Mesenchymal stem cell (in vitro differentiated cells and primary cell): ENCODE data around the gene AUTS2.

Source experiments
- DNase-seq: peaks from one replicate; pipeline ENCODE4 v3.0.0-alpha.2; 2013
- H2AFZ ChIP-seq: one replicate; pipeline ENCODE4 v1.6.1; 2013; ENCODE audit warnings: low read depth, mild to moderate bottlenecking, control low read depth, inconsistent platforms, low read length, moderate library complexity
- H2AK5ac ChIP-seq: 2 replicates; pipeline ENCODE4 v1.6.1; 2013; ENCODE audit warnings: low read length, moderate library complexity, mild to moderate bottlenecking, inconsistent platforms; ENCODE audit not compliant: severe bottlenecking
- H2BK120ac ChIP-seq: one replicate; pipeline ENCODE4 v1.6.1; 2013; ENCODE audit warnings: low read depth, mild to moderate bottlenecking, inconsistent platforms, low read length, moderate library complexity
- H2BK12ac ChIP-seq, 2 experiments: one replicate each; pipeline ENCODE4 v1.6.1; 2013; ENCODE audit warnings: inconsistent platforms in 2 of 2, low read length in 2 of 2, mild to moderate bottlenecking in 2 of 2, moderate library complexity in 2 of 2, control low read depth in 1 of 2
- H2BK15ac ChIP-seq: one replicate; pipeline ENCODE4 v1.6.1; 2013; ENCODE audit warnings: mild to moderate bottlenecking, low read depth, inconsistent platforms; ENCODE audit not compliant: poor library complexity, severe bottlenecking
- H2BK5ac ChIP-seq: 2 replicates; pipeline ENCODE4 v1.6.1; 2013; ENCODE audit warnings: low read depth, mild to moderate bottlenecking, low read length, control low read depth, inconsistent platforms; ENCODE audit not compliant: poor library complexity, severe bottlenecking
- H3K14ac ChIP-seq, 2 experiments: one replicate each; pipeline ENCODE4 v1.6.1; 2013; ENCODE audit warnings: inconsistent platforms in 2 of 2, low read length in 2 of 2, control low read depth in 1 of 2, mild to moderate bottlenecking in 1 of 2, moderate library complexity in 1 of 2
- H3K18ac ChIP-seq, 2 experiments: one replicate each; pipeline ENCODE4 v1.6.1; 2013; ENCODE audit warnings: inconsistent platforms in 2 of 2, low read length in 2 of 2, control low read depth in 1 of 2, low read depth in 1 of 2, mild to moderate bottlenecking in 1 of 2
- H3K23ac ChIP-seq, 2 experiments: one replicate each; pipeline ENCODE4 v1.6.1; 2013; ENCODE audit warnings: inconsistent platforms in 2 of 2, low read length in 2 of 2, mild to moderate bottlenecking in 2 of 2, moderate library complexity in 2 of 2, control low read depth in 1 of 2
- H3K27ac ChIP-seq: 2 replicates; pipeline ENCODE4 v1.5.1; 2013; ENCODE audit warnings: mild to moderate bottlenecking, moderate library complexity, low read length, control low read depth, inconsistent platforms; ENCODE audit not compliant: poor library complexity, severe bottlenecking
- H3K27me3 ChIP-seq, 2 experiments: 2 replicates each; pipeline versions ENCODE4 v1.6.1 to v1.7.0; 2013; ENCODE audit warnings: low read length in 2 of 2, mild to moderate bottlenecking in 2 of 2, moderate library complexity in 2 of 2, control low read depth in 1 of 2, inconsistent platforms in 1 of 2; ENCODE audit not compliant: control insufficient read depth in 1 of 2, insufficient read depth in 1 of 2
- H3K36me3 ChIP-seq, 2 experiments: 2 replicates each; pipeline versions ENCODE4 v1.6.1 to v1.7.0; 2013; ENCODE audit warnings: low read length in 2 of 2, control low read depth in 1 of 2, inconsistent platforms in 1 of 2, low read depth in 1 of 2, mild to moderate bottlenecking in 1 of 2; ENCODE audit not compliant: insufficient read depth in 2 of 2, control insufficient read depth in 1 of 2
- H3K4ac ChIP-seq, 2 experiments: one replicate each; pipeline ENCODE4 v1.6.1; 2013; ENCODE audit warnings: inconsistent platforms in 2 of 2, low read length in 2 of 2, mild to moderate bottlenecking in 2 of 2, moderate library complexity in 2 of 2, control low read depth in 1 of 2, low read depth in 1 of 2
- H3K4me1 ChIP-seq: 2 replicates; pipeline ENCODE4 v1.6.1; 2013; ENCODE audit warnings: low read depth, low read length, control low read depth; ENCODE audit not compliant: control insufficient read depth, insufficient read depth
- H3K4me2 ChIP-seq: 2 replicates; pipeline ENCODE4 v1.6.1; 2013; ENCODE audit warnings: low read length, mild to moderate bottlenecking, inconsistent platforms; ENCODE audit not compliant: poor library complexity, severe bottlenecking
- H3K4me3 ChIP-seq, 2 experiments: 2 replicates each; pipeline versions ENCODE4 v1.5.1 to v1.7.0; 2013; ENCODE audit warnings: low read length in 2 of 2, mild to moderate bottlenecking in 2 of 2, control low read depth in 1 of 2, low read depth in 1 of 2; ENCODE audit not compliant: insufficient read depth in 1 of 2
- H3K79me1 ChIP-seq: replicated peaks from 2 replicates; pipeline ENCODE4 v1.6.1; 2013; ENCODE audit warnings: mild to moderate bottlenecking, control low read depth, low read length, inconsistent platforms; ENCODE audit not compliant: poor library complexity, severe bottlenecking
- H3K9ac ChIP-seq: 2 replicates; pipeline ENCODE4 v1.7.0; 2013; ENCODE audit warnings: mild to moderate bottlenecking, low read length, moderate library complexity
- H3K9me3 ChIP-seq: 2 replicates; pipeline ENCODE4 v1.7.0; 2013; ENCODE audit warnings: mild to moderate bottlenecking, low read length; ENCODE audit not compliant: control insufficient read depth
- H4K8ac ChIP-seq: one replicate; pipeline ENCODE4 v1.6.1; 2013; ENCODE audit warnings: inconsistent platforms, mild to moderate bottlenecking, low read length, moderate library complexity
- H4K91ac ChIP-seq: one replicate; pipeline ENCODE4 v1.6.1; 2013; ENCODE audit warnings: mild to moderate bottlenecking, low read length, inconsistent platforms
- WGBS: methylation state at CpG from one replicate; pipeline ENCODE4 v1.1.7; 2013; ENCODE audit warnings: mixed read lengths; 5-methylcytosine and 5-hydroxymethylcytosine counted together

Gene AUTS2

DNA sequence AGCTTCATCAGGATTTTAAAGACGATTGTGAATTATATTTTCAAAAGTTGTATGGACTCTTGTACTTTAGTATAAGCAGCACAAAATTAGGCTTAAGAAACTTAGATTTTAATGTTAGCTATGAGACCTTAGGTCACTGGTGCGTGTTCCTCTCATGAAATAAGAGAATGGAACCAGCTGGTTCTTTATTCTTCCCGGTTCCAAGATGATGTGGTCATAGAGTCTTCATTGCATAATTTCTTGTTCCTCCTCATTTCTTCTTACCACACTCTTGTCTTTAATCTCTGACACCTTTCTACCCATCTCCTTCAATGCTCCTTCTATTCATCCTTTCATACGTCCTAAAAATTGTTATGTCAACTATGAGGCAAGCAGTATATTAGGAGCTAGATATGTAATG, 437.2 kb downstream of the AUTS2 start:
- Histone ChIP-seq H3K14ac (no peak overlapping the region), H2AFZ (no peak overlapping the region), H3K79me1 (peaks cover under 1% of the 10 kb centered on the region), H3K27ac (no peak overlapping the region), H3K27me3 (no peaks in the 10 kb centered on the region), H3K4me1 (no peaks in the 10 kb centered on the region), H4K91ac (no peak overlapping the region), H3K4ac (no peak overlapping the region), H2BK12ac (no peak overlapping the region), H2BK5ac (no peak overlapping the region), H3K4me2 (no peak overlapping the region), H2BK15ac (no peak overlapping the region), H3K36me3 (no peaks in the 10 kb centered on the region), H3K9ac (no peak overlapping the region), H3K18ac (no peak overlapping the region), H2BK120ac (no peak overlapping the region), H3K9me3 (peaks cover 4% of the 10 kb centered on the region), H3K4me3 (no peak overlapping the region), H3K23ac (no peak overlapping the region), H4K8ac (no peak overlapping the region), H2AK5ac (no peak overlapping the region)
- WGBS = 90% methylated on average over 3 of the region's 4 CpGs
- no peak for DNase-seq

GRCh38 chr7:70035955-70036354, 437.7 kb downstream of the AUTS2 start:
- Histone ChIP-seq H3K27ac (no peak overlapping the region), H2AK5ac (no peak overlapping the region), H3K18ac (no peak overlapping the region), H3K4ac (no peak overlapping the region), H3K4me1 (no peaks in the 10 kb centered on the region), H3K4me2 (no peak overlapping the region), H3K79me1 (peaks cover 1% of the 10 kb centered on the region), H2BK15ac (no peak overlapping the region), H4K8ac (no peak overlapping the region), H3K27me3 (no peaks in the 10 kb centered on the region), H4K91ac (no peak overlapping the region), H3K4me3 (no peak overlapping the region), H2BK120ac (no peak overlapping the region), H2AFZ (no peak overlapping the region), H3K14ac (no peak overlapping the region), H3K36me3 (no peaks in the 10 kb centered on the region), H3K9ac (no peak overlapping the region), H2BK12ac (no peak overlapping the region), H2BK5ac (no peak overlapping the region), H3K23ac (no peak overlapping the region), H3K9me3 (peaks cover 4% of the 10 kb centered on the region)
- 77% methylated on average over 6 of the region's 6 CpGs for WGBS
- no peak for DNase-seq

- H3K27me3 ChIP-seq = no peaks in the 10 kb centered on the region
- H2BK12ac ChIP-seq = no peak overlapping the region
- no peak overlapping the region for H3K27ac ChIP-seq
- no peak overlapping the region for H3K4me2 ChIP-seq
- H2BK5ac ChIP-seq = no peak overlapping the region
- H3K9me3 ChIP-seq = peaks cover 4% of the 10 kb centered on the region
- no peaks in the 10 kb centered on the region for H3K4me1 ChIP-seq
- DNase-seq = no peak
- H3K23ac ChIP-seq = no peak overlapping the region
- H3K18ac ChIP-seq = no peak overlapping the region
- no peak overlapping the region for H2BK120ac ChIP-seq
- H4K91ac ChIP-seq = no peak overlapping the region
- H3K4me3 ChIP-seq = no peak overlapping the region
- H3K36me3 ChIP-seq = no peaks in the 10 kb centered on the region
- H2BK15ac ChIP-seq = no peak overlapping the region
- no peak overlapping the region for H2AFZ ChIP-seq
- no peak overlapping the region for H3K9ac ChIP-seq
- H4K8ac ChIP-seq = no peak overlapping the region
- H3K14ac ChIP-seq = no peak overlapping the region
- H3K4ac ChIP-seq = no peak overlapping the region
- H3K79me1 ChIP-seq = peaks cover 1% of the 10 kb centered on the region
- no peak overlapping the region for H2AK5ac ChIP-seq
- no CpG with 5 or more reads among the region's 1 CpG for WGBS
Measured at GRCh38 chr7:70036695-70037094, 438.4 kb downstream of the AUTS2 start.

DNA sequence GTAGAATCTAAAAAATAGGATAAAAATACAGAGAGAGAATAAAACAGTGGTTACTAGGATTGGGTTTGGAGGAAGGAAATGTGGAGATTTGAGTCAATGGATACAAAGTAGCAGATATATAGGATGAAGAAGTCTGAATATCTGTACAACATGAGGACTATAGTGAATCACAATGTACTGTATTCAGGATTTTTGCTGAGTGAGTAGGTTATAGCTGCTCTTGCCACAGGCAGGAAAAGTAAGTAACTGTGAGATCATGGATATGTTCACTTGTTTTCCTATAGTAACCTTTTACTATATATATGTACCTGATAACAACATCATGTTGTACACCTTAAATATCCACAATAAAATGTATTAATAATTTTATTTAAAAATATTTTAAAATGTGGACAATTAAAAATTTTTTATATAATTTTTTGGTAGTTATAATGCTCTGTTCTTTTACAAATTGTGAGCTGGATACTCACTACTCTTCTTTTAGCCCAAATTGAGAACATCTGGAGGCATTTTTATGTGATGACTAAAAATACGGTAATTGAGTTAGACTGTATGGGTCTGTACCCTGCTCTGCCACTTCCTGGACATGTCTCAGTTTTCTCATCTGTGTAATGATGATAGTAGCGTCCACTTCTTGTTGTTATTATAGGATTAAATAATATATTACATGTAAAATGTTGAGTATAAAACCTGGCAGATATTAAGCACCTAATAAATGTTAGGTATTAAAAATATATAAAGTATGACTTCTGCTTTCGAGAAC, 439.1 kb downstream of the AUTS2 start:
- H2BK120ac ChIP-seq = no peak overlapping the region
- H3K79me1 ChIP-seq = peaks cover 1% of the 10 kb centered on the region
- no peak overlapping the region for H3K23ac ChIP-seq
- no peak overlapping the region for H2AK5ac ChIP-seq
- H3K36me3 ChIP-seq = no peaks in the 10 kb centered on the region
- no peak for DNase-seq
- no peaks in the 10 kb centered on the region for H3K27me3 ChIP-seq
- no peak overlapping the region for H2BK5ac ChIP-seq
- H3K14ac ChIP-seq = no peak overlapping the region
- no peak overlapping the region for H3K18ac ChIP-seq
- H3K27ac ChIP-seq = no peak overlapping the region
- H3K4ac ChIP-seq = no peak overlapping the region
- H3K4me1 ChIP-seq = no peaks in the 10 kb centered on the region
- H3K4me2 ChIP-seq = no peak overlapping the region
- H3K4me3 ChIP-seq = no peak overlapping the region
- H3K9ac ChIP-seq = peak overlapping the region; percentile 40
- no peak overlapping the region for H4K91ac ChIP-seq
- H2BK15ac ChIP-seq = no peak overlapping the region
- H2AFZ ChIP-seq = no peak overlapping the region
- no peak overlapping the region for H2BK12ac ChIP-seq
- WGBS = 71% methylated on average over 1 of the region's 3 CpGs
- no peak overlapping the region for H4K8ac ChIP-seq
- peaks cover 4% of the 10 kb centered on the region for H3K9me3 ChIP-seq
